Peyer's patch (tissue), 4 donors: ENCODE results near the gene IHH. TPM values are rescaled to one million over a fixed set of nuclear protein-coding genes. Genes with fewer than 3 reads are reported as not detected.

Source experiments
- DNase-seq, 3 donors: peaks; one replicate each; pipeline ENCODE4 v3.0.0-alpha.2; 2017 to 2019
- H3K27ac ChIP-seq, 4 donors: fragments of 200-600 bp; sonication (generic); one replicate each; pipeline ENCODE4 v1.5.1; 2016 to 2019
- H3K27me3 ChIP-seq, 2 donors: fragments of 200-600 bp; sonication (generic); one replicate each; pipeline ENCODE4 v1.5.1; 2019
- H3K36me3 ChIP-seq, 3 donors: fragments of 200-600 bp; sonication (generic); one replicate each; pipeline ENCODE4 v1.5.1; 2016 to 2019
- H3K4me1 ChIP-seq, 4 donors: fragments of 200-600 bp; sonication (generic); one replicate each; pipeline ENCODE4 v1.5.1; 2016 to 2019
- H3K4me3 ChIP-seq, 4 donors: fragments of 200-600 bp; sonication (generic); 1 replicate in 3 of 4; 2 replicates in 1 of 4; pipeline ENCODE4 v1.5.1; 2016 to 2019; ENCODE audit warnings: mild to moderate bottlenecking in 1 of 4
- H3K9me3 ChIP-seq, 4 donors: fragments of 200-600 bp; sonication (generic); one replicate each; pipeline ENCODE4 v1.5.1; 2016 to 2019; ENCODE audit warnings: mild to moderate bottlenecking in 1 of 4
- POLR2A ChIP-seq, 2 donors: fragments of 450-650 bp; IDR thresholded peaks; one replicate each; pipeline ENCODE4 v1.5.1; 2017; ENCODE audit warnings: antibody characterized with exemption in 2 of 2, mild to moderate bottlenecking in 2 of 2, moderate library complexity in 2 of 2
- total RNA-seq, 4 donors: library from RNA; depleted of rRNA; stranded (reverse); fragments of >200 nt; gene quantifications; one replicate each; pipeline ENCODE4 v1.1.0, GENCODE V29; 2016
- TF ChIP-seq, protein P1 (sequence below), 6 experiments: fragments of 450-650 bp in 4 of 6; fragments of 200-600 bp in 2 of 6; sonication (generic) in 1 of 6; IDR thresholded peaks; one replicate each; pipeline ENCODE4 v1.5.1; 2017 to 2019; ENCODE audit warnings: antibody characterized with exemption in 6 of 6, mild to moderate bottlenecking in 3 of 6, moderate library complexity in 1 of 6

IHH gene
- total RNA-seq, 4 donors from 2014 or later, result 14.0 to 124 (median 71.1) TPM

DNA sequence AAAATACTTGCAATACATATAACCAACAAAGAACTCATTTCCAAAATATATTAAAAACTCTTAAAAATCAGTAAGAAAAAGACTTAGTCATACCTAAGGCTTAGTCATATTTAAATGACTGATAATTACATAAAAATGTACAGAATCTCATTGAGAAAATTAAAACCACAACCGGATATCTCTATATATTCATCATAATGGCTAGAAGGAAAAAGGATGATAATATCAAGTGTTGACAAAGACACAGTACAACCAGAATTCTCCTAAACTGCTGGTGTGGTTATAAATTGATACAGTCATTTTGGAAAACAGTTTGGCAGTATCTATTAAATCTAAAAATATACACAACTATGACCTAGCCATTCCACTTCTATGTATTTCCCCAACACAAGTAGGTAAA, 27.1 kb upstream of the IHH start:
- no peak for DNase-seq
- no peak overlapping the region for H3K27ac ChIP-seq
- H3K4me3 ChIP-seq, result no peak overlapping the region
- TF ChIP-seq, protein P1, sequence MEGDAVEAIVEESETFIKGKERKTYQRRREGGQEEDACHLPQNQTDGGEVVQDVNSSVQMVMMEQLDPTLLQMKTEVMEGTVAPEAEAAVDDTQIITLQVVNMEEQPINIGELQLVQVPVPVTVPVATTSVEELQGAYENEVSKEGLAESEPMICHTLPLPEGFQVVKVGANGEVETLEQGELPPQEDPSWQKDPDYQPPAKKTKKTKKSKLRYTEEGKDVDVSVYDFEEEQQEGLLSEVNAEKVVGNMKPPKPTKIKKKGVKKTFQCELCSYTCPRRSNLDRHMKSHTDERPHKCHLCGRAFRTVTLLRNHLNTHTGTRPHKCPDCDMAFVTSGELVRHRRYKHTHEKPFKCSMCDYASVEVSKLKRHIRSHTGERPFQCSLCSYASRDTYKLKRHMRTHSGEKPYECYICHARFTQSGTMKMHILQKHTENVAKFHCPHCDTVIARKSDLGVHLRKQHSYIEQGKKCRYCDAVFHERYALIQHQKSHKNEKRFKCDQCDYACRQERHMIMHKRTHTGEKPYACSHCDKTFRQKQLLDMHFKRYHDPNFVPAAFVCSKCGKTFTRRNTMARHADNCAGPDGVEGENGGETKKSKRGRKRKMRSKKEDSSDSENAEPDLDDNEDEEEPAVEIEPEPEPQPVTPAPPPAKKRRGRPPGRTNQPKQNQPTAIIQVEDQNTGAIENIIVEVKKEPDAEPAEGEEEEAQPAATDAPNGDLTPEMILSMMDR (IDR thresholded peaks at IDR 0.05), result no peak
- TF ChIP-seq POLR2A (IDR thresholded peaks at IDR 0.05), result no peak
- no peaks in the 10 kb centered on the region for H3K9me3 ChIP-seq
- no peaks in the 10 kb centered on the region for H3K27me3 ChIP-seq
- H3K36me3 ChIP-seq, result peaks cover 0 to 4% (median 0%) of the 10 kb centered on the region in 3 donors
- H3K4me1 ChIP-seq, result peaks cover 0 to 7% (median 0%) of the 10 kb centered on the region in 4 donors

DNA sequence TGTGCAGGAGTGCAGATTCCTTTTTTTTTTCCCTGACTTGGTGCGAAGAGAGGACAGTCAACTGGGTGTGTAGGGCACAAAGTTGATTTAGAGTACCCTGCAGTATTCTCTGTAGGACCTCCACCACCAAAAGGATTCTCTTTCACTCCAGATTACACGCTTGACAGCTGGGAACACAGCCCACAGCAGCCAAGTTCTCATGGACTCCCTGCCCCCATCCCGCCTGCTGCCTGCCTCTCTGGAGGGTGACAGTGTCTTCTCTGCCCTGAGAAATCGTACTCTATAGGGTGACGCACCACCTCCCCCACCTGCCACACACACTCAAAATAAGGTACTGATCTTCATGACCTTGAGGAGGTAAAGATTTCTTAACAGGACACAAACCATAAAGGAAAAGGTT, 26.6 kb upstream of the IHH start:
- H3K9me3 ChIP-seq, result no peaks in the 10 kb centered on the region
- no peaks in the 10 kb centered on the region for H3K27me3 ChIP-seq
- no peak overlapping the region for H3K27ac ChIP-seq
- peaks cover 0 to 11% (median 0%) of the 10 kb centered on the region in 4 donors for H3K4me1 ChIP-seq
- H3K4me3 ChIP-seq, result no peak overlapping the region
- DNase-seq, result no peak
- TF ChIP-seq, protein P1 (IDR thresholded peaks at IDR 0.05), result no peak
- no peak for TF ChIP-seq POLR2A (IDR thresholded peaks at IDR 0.05)
- peaks cover 0 to 4% (median 0%) of the 10 kb centered on the region in 3 donors for H3K36me3 ChIP-seq

DNA sequence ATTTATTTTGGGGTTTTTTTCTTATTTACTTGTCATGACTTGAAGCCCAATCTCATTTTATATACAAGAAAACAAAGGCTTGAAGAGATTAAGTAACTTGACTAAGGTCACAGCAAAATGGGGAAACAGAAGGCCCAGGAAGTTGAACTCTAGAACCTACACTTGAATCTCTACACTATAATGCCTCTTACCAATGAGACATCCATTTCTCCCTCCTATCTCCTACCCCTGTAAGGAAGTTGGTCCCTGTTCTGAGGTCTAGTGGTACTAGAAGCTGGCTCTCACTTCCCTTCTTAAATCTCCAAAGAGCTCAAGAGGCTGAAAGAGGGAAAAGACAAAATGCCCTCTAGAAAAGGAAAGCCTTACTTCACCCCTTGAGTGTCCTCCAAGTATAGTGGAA, 25.5 kb upstream of the IHH start:
- Histone ChIP-seq H3K9me3 (no peaks in the 10 kb centered on the region), H3K27me3 (no peaks in the 10 kb centered on the region), H3K27ac (no peak overlapping the region), H3K36me3 (peaks cover 0 to 4% (median 0%) of the 10 kb centered on the region in 3 donors), H3K4me3 (no peak overlapping the region), H3K4me1 (peaks cover 0 to 16% (median 2%) of the 10 kb centered on the region in 4 donors)
- DNase-seq, result no peak
- TF ChIP-seq POLR2A (IDR thresholded peaks at IDR 0.05), result no peak
- TF ChIP-seq, protein P1 (IDR thresholded peaks at IDR 0.05), result no peak

DNA sequence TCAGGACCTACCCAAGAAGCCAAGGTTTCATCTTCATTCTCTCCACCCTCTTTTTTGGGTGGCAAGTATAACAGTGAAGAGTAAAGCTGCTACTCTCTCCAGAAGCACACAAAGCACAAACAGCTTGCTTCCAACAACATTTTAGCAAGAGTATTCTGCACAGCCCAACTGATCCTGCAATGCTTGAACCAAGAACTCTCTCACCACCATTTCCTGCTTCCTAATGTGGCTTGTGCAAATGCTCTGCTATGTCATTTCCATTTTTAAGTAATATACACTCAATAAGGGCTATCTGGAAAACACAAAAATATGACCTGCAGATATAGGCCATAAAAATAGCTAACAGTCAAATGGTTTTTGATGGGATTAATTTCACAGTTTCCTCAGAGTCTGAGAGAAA, 24.1 kb upstream of the IHH start:
- no peaks in the 10 kb centered on the region for H3K9me3 ChIP-seq
- no peaks in the 10 kb centered on the region for H3K27me3 ChIP-seq
- peaks cover 0 to 4% (median 0%) of the 10 kb centered on the region in 3 donors for H3K36me3 ChIP-seq
- no peak overlapping the region for H3K4me3 ChIP-seq
- peaks cover 0 to 24% (median 4%) of the 10 kb centered on the region in 4 donors for H3K4me1 ChIP-seq
- TF ChIP-seq POLR2A (IDR thresholded peaks at IDR 0.05), result no peak
- TF ChIP-seq, protein P1 (IDR thresholded peaks at IDR 0.05), result no peak
- no peak for DNase-seq
- no peak overlapping the region for H3K27ac ChIP-seq

DNA sequence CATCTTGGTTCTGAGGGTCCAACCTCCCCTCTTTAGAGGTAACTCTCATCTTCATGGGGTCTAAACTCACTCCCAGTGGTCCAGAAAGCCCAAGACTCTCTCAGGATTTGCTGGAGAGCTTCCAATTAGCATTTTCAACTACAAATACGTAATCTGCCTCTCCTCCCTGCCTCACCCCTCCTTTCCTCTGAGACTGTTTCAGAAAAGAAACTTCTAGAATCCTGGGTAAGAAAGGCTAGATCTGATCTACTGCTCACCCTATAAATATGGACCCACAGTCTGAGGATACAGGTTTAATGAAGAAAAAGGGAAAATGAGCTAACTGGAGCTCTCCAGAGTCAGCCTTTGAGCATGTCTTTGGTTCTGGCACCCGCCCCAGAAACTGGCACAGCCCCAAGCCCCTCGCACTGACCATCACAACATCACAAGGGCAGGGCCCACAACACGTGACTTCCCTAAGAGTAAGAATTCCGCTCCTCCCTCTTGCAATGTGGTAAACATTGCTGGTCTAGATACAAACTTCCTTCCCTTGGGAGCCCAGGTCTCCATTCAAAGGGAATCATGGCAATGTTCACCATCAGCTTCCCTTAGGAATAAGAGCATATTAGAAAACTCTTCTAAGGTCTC, 21.7 kb upstream of the IHH start:
- peaks cover 0 to 6% (median 0%) of the 10 kb centered on the region in 3 donors for H3K36me3 ChIP-seq
- peaks cover 0 to 34% (median 6%) of the 10 kb centered on the region in 4 donors for H3K4me1 ChIP-seq
- no peaks in the 10 kb centered on the region for H3K27me3 ChIP-seq
- TF ChIP-seq, protein P1 (IDR thresholded peaks at IDR 0.05), result no peak
- no peak for TF ChIP-seq POLR2A (IDR thresholded peaks at IDR 0.05)
- peak overlapping the region in 3 of 4 donors; percentile 53 to 91 (median 79) for H3K27ac ChIP-seq
- H3K9me3 ChIP-seq, result no peaks in the 10 kb centered on the region
- DNase-seq, result peak in 2 of 3 donors; percentile 50 to 56
- H3K4me3 ChIP-seq, result no peak overlapping the region
